HCT116 (cell line): ENCODE data around the gene NAGK. TPM values are rescaled to one million over a fixed set of nuclear protein-coding genes. Genes with fewer than 3 reads are reported as not detected.
A peak's percentile ranks its signal among the peaks of the same experiment; 100 is the strongest.

Experiments
- ATAC-seq: fragments of 200-7000 bp; cut with Tn5 transposase; 2 replicates; pipeline ENCODE4 v1.9.1; 2020; ENCODE audit warnings: mild to moderate bottlenecking, moderate library complexity
- BruUV-seq: library from RNA; stranded (reverse); fragments of 400-500 nt; replicated peaks from 2 replicates; lab custom pipeline; 2021; lab: Mats Ljungman, UMichigan
- CTCF ChIA-PET: fragments of 300-600 bp; sonication (Branson Sonifier 250); formaldehyde crosslinking; loops from one replicate; lab custom pipeline; 2021; ENCODE audit warnings: antibody characterized with exemption; lab: Charles Lee
- POLR2A ChIA-PET: fragments of 300-600, 350-600 bp; sonication (Branson Sonifier 250); formaldehyde crosslinking; loops from one replicate; lab custom pipeline; 2021; ENCODE audit warnings: antibody characterized with exemption; lab: Charles Lee
- RAD21 ChIA-PET, 2 experiments: fragments of 300-600 bp; sonication (Branson Sonifier 250); formaldehyde crosslinking; loops; one replicate each; lab custom pipeline; 2023; ENCODE audit warnings: low total read pairs in 2 of 2; ENCODE audit not compliant: uncharacterized antibody in 2 of 2, unreplicated experiment in 2 of 2, low non-redundant PET in 1 of 2; lab: Charles Lee
- DNase-seq: peaks from one replicate; pipeline ENCODE4 v3.0.0-alpha.2; 2010; ENCODE audit warnings: low read depth, low spot score
- H2AFZ ChIP-seq: fragments of 200-600 bp; shearing (Covaris generic), sonication (generic); 2 replicates; pipeline ENCODE4 v1.6.1; 2017; ENCODE audit warnings: low read depth, mixed run types, mixed read lengths, antibody characterized with exemption, low read length; ENCODE audit not compliant: poor library complexity, severe bottlenecking
- H3K27ac ChIP-seq: 2 replicates; pipeline ENCODE4 v1.5.1; 2012; ENCODE audit warnings: low read depth, low read length
- H3K27me3 ChIP-seq: fragments of 200-600 bp; sonication (generic); 2 replicates; pipeline ENCODE4 v1.6.1; 2016; ENCODE audit warnings: mixed run types, low read length, mixed read lengths; ENCODE audit not compliant: insufficient read depth
- H3K36me3 ChIP-seq, 2 experiments: fragments of 200-500 bp in 1 of 2; fragments of 200-600 bp in 1 of 2; sonication (Bioruptor generic) in 1 of 2; sonication (generic) in 1 of 2; 2 replicates each; pipeline versions ENCODE4 v1.5.1 to v1.6.1; 2014 to 2016; ENCODE audit warnings: low read length in 2 of 2, inconsistent platforms in 1 of 2, mixed read lengths in 1 of 2, mixed run types in 1 of 2; ENCODE audit not compliant: insufficient read depth in 2 of 2, control insufficient read depth in 1 of 2
- H3K4me1 ChIP-seq, 2 experiments: fragments of 200-600 bp in 1 of 2; sonication (generic) in 1 of 2; 2 replicates each; pipeline versions ENCODE4 v1.5.1 to v1.6.1; 2012 to 2017; ENCODE audit warnings: low read length in 2 of 2, inconsistent platforms in 1 of 2, mild to moderate bottlenecking in 1 of 2, mixed read lengths in 1 of 2, mixed run types in 1 of 2, moderate library complexity in 1 of 2; ENCODE audit not compliant: insufficient read depth in 2 of 2, control insufficient read depth in 1 of 2
- H3K4me2 ChIP-seq: fragments of 200-600 bp; sonication (generic); 2 replicates; pipeline ENCODE4 v1.6.1; 2017; ENCODE audit warnings: mixed run types, low read length, mixed read lengths
- H3K4me3 ChIP-seq, 2 experiments: fragments of 200-600 bp in 1 of 2; sonication (generic) in 1 of 2; replicated peaks in 1 of 2; 2 replicates each; pipeline ENCODE4 v1.5.1; 2011 to 2016; ENCODE audit warnings: low read length in 2 of 2, control low read depth in 1 of 2, low read depth in 1 of 2, mild to moderate bottlenecking in 1 of 2, mixed read lengths in 1 of 2, mixed run types in 1 of 2
- H3K79me2 ChIP-seq: fragments of 200-600 bp; sonication (generic); 2 replicates; pipeline ENCODE4 v1.6.1; 2017; ENCODE audit warnings: mild to moderate bottlenecking, mixed run types, low read length, moderate library complexity, mixed read lengths; ENCODE audit not compliant: insufficient read depth
- H3K9ac ChIP-seq: fragments of 200-600 bp; sonication (generic); 2 replicates; pipeline ENCODE4 v1.6.1; 2016; ENCODE audit warnings: low read length, mixed read lengths
- H3K9me2 ChIP-seq: fragments of 200-600 bp; sonication (generic), shearing (Covaris generic); 2 replicates; pipeline ENCODE4 v1.6.1; 2017; ENCODE audit warnings: mixed run types, mild to moderate bottlenecking, moderate library complexity; ENCODE audit not compliant: insufficient read depth
- H3K9me3 ChIP-seq, 2 experiments: fragments of 200-500 bp in 1 of 2; fragments of 200-600 bp in 1 of 2; sonication (Bioruptor generic) in 1 of 2; sonication (generic) in 1 of 2; 2 replicates each; pipeline ENCODE4 v1.6.1; 2014 to 2017; ENCODE audit warnings: low read length in 2 of 2, mixed read lengths in 2 of 2, inconsistent platforms in 1 of 2, low read depth in 1 of 2, mild to moderate bottlenecking in 1 of 2, mixed run types in 1 of 2, moderate library complexity in 1 of 2; ENCODE audit not compliant: control insufficient read depth in 1 of 2, insufficient read depth in 1 of 2
- H4K20me1 ChIP-seq: fragments of 200-600 bp; sonication (generic), shearing (Covaris generic); 2 replicates; pipeline ENCODE4 v1.6.1; 2017; ENCODE audit warnings: mixed run types, mild to moderate bottlenecking, moderate library complexity; ENCODE audit not compliant: insufficient read depth
- CBX3 ChIP-seq: IDR thresholded peaks from 2 replicates; pipeline ENCODE4 v1.6.1; 2012; ENCODE audit warnings: low read depth
- CEBPB ChIP-seq: IDR thresholded peaks from 2 replicates; pipeline ENCODE4 v1.6.1; 2012; ENCODE audit warnings: low read depth
- EGR1 ChIP-seq: IDR thresholded peaks from 2 replicates; pipeline ENCODE4 v1.6.1; 2012; ENCODE audit warnings: low read depth
- EZH2phosphoT487 ChIP-seq: fragments of 200-600 bp; IDR thresholded peaks from 2 replicates; pipeline ENCODE4 v1.6.1; 2018; ENCODE audit warnings: antibody characterized with exemption, borderline replicate concordance
- JUND ChIP-seq: IDR thresholded peaks from 2 replicates; pipeline ENCODE4 v1.6.1; 2012
- POLR2A ChIP-seq: IDR thresholded peaks from 2 replicates; pipeline ENCODE4 v1.7.0; 2011; ENCODE audit warnings: borderline replicate concordance; ENCODE audit not compliant: insufficient read depth, insufficient read length; ENCODE audit errors: extremely low read depth
- POLR2AphosphoS5 ChIP-seq: IDR thresholded peaks from 2 replicates; pipeline ENCODE4 v1.6.1; 2011; ENCODE audit warnings: mild to moderate bottlenecking, low read depth, low read length, moderate library complexity
- SP1 ChIP-seq: IDR thresholded peaks from 2 replicates; pipeline ENCODE4 v1.6.1; 2012; ENCODE audit warnings: low read depth
- TCF7L2 ChIP-seq: IDR thresholded peaks from 2 replicates; pipeline ENCODE4 v1.7.0; 2011; ENCODE audit warnings: borderline replicate concordance, inconsistent platforms; ENCODE audit not compliant: insufficient read depth, insufficient read length; ENCODE audit errors: extremely low read depth
- YY1 ChIP-seq: IDR thresholded peaks from 2 replicates; pipeline ENCODE4 v1.6.1; 2011; ENCODE audit warnings: low read length, low read depth, moderate library complexity, mild to moderate bottlenecking; ENCODE audit not compliant: insufficient replicate concordance; ENCODE audit errors: extremely low read depth
- ZFX ChIP-seq: fragments of 450-650 bp; IDR thresholded peaks from 2 replicates; pipeline ENCODE4 v1.6.1; 2017
- intact Hi-C: fragments of 100-400 bp; cut with micrococcal nuclease; formaldehyde crosslinking; loops from 2 replicates; pipeline ENCODE4 v1.10.0; 2022
- total RNA-seq: library from RNA; stranded (reverse); gene quantifications from one replicate; pipeline ENCODE4 v1.2.1, GENCODE V29; 2021; ENCODE audit not compliant: unreplicated experiment
- TF ChIP-seq, protein P1 (sequence below): IDR thresholded peaks from 2 replicates; pipeline ENCODE4 v1.6.1; 2012
- TF ChIP-seq, protein P2 (sequence below): IDR thresholded peaks from 2 replicates; pipeline ENCODE4 v1.6.1; 2011; ENCODE audit warnings: mild to moderate bottlenecking, low read length, moderate library complexity; ENCODE audit not compliant: insufficient replicate concordance; ENCODE audit errors: extremely low read depth

NAGK gene
- total RNA-seq, 1 experiment from 2014 or later, result 36.8 TPM

DNA sequence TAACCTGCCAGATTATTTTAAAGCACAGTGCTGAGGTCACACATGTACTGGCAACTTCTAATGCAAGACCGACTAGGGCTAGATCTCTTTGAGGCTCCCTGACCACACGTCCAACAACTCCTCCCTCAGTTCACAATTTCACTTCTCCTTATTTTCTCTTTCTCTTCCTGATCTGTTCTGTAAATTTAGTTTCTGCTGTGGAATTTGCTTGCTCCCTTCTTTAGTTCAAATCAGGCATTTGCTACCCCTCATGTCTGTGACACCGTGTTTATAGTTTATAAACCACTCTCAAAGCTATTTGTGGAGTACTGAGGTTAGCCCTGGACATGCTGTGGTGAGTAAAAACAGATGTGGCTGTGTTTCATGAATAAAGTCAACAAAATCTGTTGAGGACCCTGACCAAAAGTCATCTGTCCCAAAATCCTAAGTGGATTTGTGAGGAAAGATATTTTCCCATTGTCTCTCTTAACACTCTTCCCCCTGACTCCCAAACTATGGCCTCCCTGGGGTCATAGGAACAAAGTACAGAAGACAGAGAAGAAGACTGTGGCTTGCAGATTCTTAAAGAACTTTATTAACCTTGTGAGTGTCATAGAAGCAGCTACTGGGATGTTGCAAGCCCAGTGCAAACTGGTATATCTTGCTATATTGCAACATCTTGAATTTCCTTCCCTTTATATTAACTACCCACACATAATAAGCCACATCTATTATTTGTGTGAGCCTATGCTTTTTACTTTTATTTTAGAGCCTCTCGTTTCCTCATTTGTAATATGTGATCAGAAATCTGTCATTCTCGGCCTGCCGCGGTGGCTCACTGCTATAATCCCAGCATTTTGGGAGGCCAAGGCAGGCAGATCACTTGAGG is 3.5 kb upstream of the NAGK start:
- no peaks in the 10 kb centered on the region for H3K9me3 ChIP-seq
- no peak overlapping the region for H3K27ac ChIP-seq
- TF ChIP-seq YY1, result no peak
- no peak for TF ChIP-seq ZFX
- TF ChIP-seq, protein P1, sequence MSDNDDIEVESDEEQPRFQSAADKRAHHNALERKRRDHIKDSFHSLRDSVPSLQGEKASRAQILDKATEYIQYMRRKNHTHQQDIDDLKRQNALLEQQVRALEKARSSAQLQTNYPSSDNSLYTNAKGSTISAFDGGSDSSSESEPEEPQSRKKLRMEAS, result no peak
- TF ChIP-seq POLR2AphosphoS5, result no peak
- TF ChIP-seq JUND, result no peak
- H3K4me1 ChIP-seq, result peaks cover 10 to 26% of the 10 kb centered on the region in 2 experiments
- intact Hi-C loops, result no loop called here
- H3K9ac ChIP-seq, result no peak overlapping the region
- no peak overlapping the region for H3K4me3 ChIP-seq
- ATAC-seq (no peak), DNase-seq (no peak)
- no peaks in the 10 kb centered on the region for H3K36me3 ChIP-seq
- ChIA-PET CTCF (no interaction called here), RAD21 (no interaction called here), POLR2A (no interaction called here)
- no peak overlapping the region for H3K4me2 ChIP-seq
- no peaks in the 10 kb centered on the region for H3K79me2 ChIP-seq
- no peaks in the 10 kb centered on the region for H3K9me2 ChIP-seq
- no TSS peak for BruUV-seq
- H3K27me3 ChIP-seq, result no peaks in the 10 kb centered on the region
- no peak overlapping the region for H2AFZ ChIP-seq
- no peaks in the 10 kb centered on the region for H4K20me1 ChIP-seq

DNA sequence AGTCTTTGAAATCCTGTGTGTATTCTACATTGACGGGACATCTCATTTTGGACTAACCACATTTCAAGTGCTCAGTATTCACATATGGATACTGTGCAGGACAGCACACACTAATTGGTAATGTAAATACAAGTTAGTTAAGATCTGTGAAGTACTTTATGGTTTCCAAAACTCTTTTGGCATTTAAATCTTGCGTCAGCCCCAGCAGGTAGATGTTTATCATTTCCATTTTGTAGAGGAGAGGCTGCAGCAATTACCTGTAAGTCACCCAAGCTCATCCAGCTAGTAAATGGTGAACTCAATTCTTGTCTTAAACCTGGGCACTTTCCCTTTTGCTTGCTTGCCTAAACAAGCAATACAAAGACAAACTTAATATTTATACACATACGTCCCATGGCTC is 1.6 kb upstream of the NAGK start:
- ChIA-PET RAD21 (no interaction called here), CTCF (interaction anchor here (0.7 to 1.6 kb wide), 2 partner anchors 19 to 65 kb away, joined by 3 read pairs; no protein-coding TSS in a partner anchor), POLR2A (no interaction called here)
- no peaks in the 10 kb centered on the region for H3K27me3 ChIP-seq
- H3K27ac ChIP-seq, result no peak overlapping the region
- peak overlapping the region; percentile 100; the same call in 1 of the 2 replicates for H3K4me2 ChIP-seq
- no peaks in the 10 kb centered on the region for H3K36me3 ChIP-seq
- BruUV-seq, result no TSS peak
- H4K20me1 ChIP-seq, result no peaks in the 10 kb centered on the region
- no peaks in the 10 kb centered on the region for H3K9me3 ChIP-seq
- H2AFZ ChIP-seq, result no peak overlapping the region
- no peaks in the 10 kb centered on the region for H3K9me2 ChIP-seq
- TF ChIP-seq SP1 (no peak), POLR2A (no peak), EZH2phosphoT487 (no peak), TCF7L2 (no peak), CEBPB (no peak), EGR1 (no peak), CBX3 (no peak), POLR2AphosphoS5 (no peak), JUND (no peak)
- TF ChIP-seq, protein P1, result no peak
- TF ChIP-seq, protein P2, sequence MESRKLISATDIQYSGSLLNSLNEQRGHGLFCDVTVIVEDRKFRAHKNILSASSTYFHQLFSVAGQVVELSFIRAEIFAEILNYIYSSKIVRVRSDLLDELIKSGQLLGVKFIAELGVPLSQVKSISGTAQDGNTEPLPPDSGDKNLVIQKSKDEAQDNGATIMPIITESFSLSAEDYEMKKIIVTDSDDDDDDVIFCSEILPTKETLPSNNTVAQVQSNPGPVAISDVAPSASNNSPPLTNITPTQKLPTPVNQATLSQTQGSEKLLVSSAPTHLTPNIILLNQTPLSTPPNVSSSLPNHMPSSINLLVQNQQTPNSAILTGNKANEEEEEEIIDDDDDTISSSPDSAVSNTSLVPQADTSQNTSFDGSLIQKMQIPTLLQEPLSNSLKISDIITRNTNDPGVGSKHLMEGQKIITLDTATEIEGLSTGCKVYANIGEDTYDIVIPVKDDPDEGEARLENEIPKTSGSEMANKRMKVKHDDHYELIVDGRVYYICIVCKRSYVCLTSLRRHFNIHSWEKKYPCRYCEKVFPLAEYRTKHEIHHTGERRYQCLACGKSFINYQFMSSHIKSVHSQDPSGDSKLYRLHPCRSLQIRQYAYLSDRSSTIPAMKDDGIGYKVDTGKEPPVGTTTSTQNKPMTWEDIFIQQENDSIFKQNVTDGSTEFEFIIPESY, result no peak
- H3K4me3 ChIP-seq, result peak overlapping the region in 1 of 2 experiments; percentile 83; a peak in 1 of 4 replicates
- no peak for DNase-seq
- intact Hi-C loops, result no loop called here
- no peaks in the 10 kb centered on the region for H3K79me2 ChIP-seq
- H3K4me1 ChIP-seq, result peaks cover 10 to 22% of the 10 kb centered on the region in 2 experiments
- ATAC-seq, result no peak
- H3K9ac ChIP-seq, result no peak overlapping the region
